ENCODE results near the gene LRRC4B. TPM values are rescaled to one million over a fixed set of nuclear protein-coding genes. Genes with fewer than 3 reads are reported as not detected.

The LRRC4B gene
- polyA plus RNA-seq, 1 donor (not counting 4 experiments of a cell fraction or from before 2014, with no cell fraction given) = not detected

DNA sequence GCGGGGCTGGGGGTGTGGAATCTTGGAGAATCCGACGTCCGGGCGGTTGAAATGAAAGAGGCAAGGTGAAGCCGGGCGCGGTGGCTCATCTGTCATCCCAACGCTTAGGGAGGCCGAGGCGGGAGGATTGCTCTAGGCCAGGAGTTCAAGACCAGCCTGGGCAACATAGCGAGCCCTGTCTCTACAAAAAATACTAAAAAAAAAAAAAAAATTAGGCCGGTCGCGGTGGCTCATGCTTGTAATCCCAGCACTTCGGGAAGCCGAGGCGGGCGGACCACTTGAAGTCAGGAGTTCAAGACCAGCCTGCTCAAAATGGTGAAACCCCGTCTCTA is 91.4 kb downstream of the LRRC4B start:
- Histone ChIP-seq H3K36me3 (ENCODE audit: control insufficient read depth in 2 of 2, extremely low read depth in 1 of 2, insufficient read depth in 2 of 2, low read length in 2 of 2) (peaks cover 7 to 16% of the 10 kb centered on the region in 2 experiments), H3K9me1 (ENCODE audit: control insufficient read depth, extremely low read depth, insufficient read depth, low read length) (peaks cover 2% of the 10 kb centered on the region), H3K9ac (ENCODE audit: control insufficient read depth, extremely low read depth, insufficient read depth, low read length) (peak overlapping the region; percentile 85), H3K4me2 (ENCODE audit: control insufficient read depth, extremely low read depth, insufficient read depth, low read depth, low read length) (peak overlapping the region; percentile 74), H3K27ac (ENCODE audit: control insufficient read depth, insufficient read depth, low read length) (no peak overlapping the region), H2AFZ (ENCODE audit: control insufficient read depth, low read length) (no peak overlapping the region), H3K4me3 (ENCODE audit: control insufficient read depth in 2 of 3, extremely low read depth in 1 of 3, insufficient read depth in 2 of 3, low read depth in 1 of 3, low read length in 3 of 3) (peak overlapping the region; percentile 85 to 94 (median 93)), H3K9me3 (ENCODE audit: control insufficient read depth, low read depth, low read length) (no peaks in the 10 kb centered on the region), H3K27me3 (ENCODE audit: control insufficient read depth, extremely low read depth, insufficient read depth, low read length) (no peaks in the 10 kb centered on the region), H3K4me1 (ENCODE audit: control insufficient read depth, extremely low read depth, insufficient read depth, low read length) (peaks cover 6% of the 10 kb centered on the region), H3K79me2 (ENCODE audit: control insufficient read depth, insufficient read depth, low read length) (peaks cover 19% of the 10 kb centered on the region), H4K20me1 (ENCODE audit: control insufficient read depth, extremely low read depth, insufficient read depth, low read length) (peaks cover 6% of the 10 kb centered on the region)
- no peak for FAIRE-seq
- dilution Hi-C loops (cut with MboI; ENCODE audit: extremely low pct_ligation_motif_present, low sequenced_read_pairs) = no loop called here
- no peak for DNase-seq (ENCODE audit: low read depth, low spot score)
- no peak for TF ChIP-seq EZH2 (IDR thresholded peaks at IDR 0.05; ENCODE audit: low read length)
- TF ChIP-seq, protein P1, sequence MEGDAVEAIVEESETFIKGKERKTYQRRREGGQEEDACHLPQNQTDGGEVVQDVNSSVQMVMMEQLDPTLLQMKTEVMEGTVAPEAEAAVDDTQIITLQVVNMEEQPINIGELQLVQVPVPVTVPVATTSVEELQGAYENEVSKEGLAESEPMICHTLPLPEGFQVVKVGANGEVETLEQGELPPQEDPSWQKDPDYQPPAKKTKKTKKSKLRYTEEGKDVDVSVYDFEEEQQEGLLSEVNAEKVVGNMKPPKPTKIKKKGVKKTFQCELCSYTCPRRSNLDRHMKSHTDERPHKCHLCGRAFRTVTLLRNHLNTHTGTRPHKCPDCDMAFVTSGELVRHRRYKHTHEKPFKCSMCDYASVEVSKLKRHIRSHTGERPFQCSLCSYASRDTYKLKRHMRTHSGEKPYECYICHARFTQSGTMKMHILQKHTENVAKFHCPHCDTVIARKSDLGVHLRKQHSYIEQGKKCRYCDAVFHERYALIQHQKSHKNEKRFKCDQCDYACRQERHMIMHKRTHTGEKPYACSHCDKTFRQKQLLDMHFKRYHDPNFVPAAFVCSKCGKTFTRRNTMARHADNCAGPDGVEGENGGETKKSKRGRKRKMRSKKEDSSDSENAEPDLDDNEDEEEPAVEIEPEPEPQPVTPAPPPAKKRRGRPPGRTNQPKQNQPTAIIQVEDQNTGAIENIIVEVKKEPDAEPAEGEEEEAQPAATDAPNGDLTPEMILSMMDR (optimal IDR thresholded peaks at IDR 0.05 in 1 of 3, IDR thresholded peaks at IDR 0.05 in 1 of 3, conservative IDR thresholded peaks at IDR 0.05 in 1 of 3; ENCODE audit: extremely low read depth in 1 of 3, insufficient read depth in 2 of 3, low read length in 3 of 3) = no peak

DNA sequence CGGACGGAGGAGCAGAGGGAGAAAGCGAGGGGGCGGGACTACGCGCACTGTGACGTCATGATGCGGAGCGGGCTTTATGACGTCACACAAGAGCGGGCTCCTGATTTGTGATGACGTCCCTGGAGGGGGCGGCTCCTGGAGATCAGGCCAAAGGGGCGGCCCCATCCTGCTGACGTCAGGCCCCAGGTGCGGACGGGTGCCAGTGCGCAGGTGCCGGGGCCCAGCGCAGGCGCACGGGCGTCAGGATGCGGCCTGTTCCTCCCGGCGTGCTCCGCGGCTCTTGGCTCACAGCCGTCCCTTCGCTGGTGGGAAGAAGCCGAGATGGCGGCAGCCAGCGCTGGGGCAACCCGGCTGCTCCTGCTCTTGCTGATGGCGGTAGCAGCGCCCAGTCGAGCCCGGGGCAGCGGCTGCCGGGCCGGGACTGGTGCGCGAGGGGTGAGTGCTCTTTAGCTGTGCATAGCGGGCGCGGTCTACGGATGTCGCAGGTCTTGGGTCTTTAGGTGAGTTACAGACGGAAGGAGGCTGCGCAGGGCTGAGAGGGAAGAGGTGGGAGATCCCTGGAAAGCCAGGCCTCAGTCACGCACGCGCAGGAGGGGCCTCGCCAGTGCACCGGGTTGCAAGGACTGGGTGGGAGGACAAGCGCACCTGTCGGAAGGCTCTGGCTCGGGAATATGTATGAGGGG is 91.9 kb downstream of the LRRC4B start, which contains the start of the genes EMC10 and GARIN5A:
TSS of gene EMC10 (plus strand) at position 284 of the 683 bp plus-strand sequence. CDS start at position 322, 38 bp downstream.
TSS of gene GARIN5A (minus strand) at position 625 of the 683 bp plus-strand sequence. CDS start at position 165, 460 bp downstream.
- no peak for FAIRE-seq
- no peaks in the 10 kb centered on the region for H3K9me3 ChIP-seq (ENCODE audit: control insufficient read depth, low read depth, low read length)
- H2AFZ ChIP-seq (ENCODE audit: control insufficient read depth, low read length) = peak within 1 kb of the TSS; percentile 97
- H4K20me1 ChIP-seq (ENCODE audit: control insufficient read depth, extremely low read depth, insufficient read depth, low read length) = peaks cover 6% of the 10 kb centered on the region
- peak within 1 kb of the TSS; percentile 74 for H3K4me2 ChIP-seq (ENCODE audit: control insufficient read depth, extremely low read depth, insufficient read depth, low read depth, low read length)
- H3K9ac ChIP-seq (ENCODE audit: control insufficient read depth, extremely low read depth, insufficient read depth, low read length) = peak within 1 kb of the TSS; percentile 85
- dilution Hi-C loops (cut with MboI; ENCODE audit: extremely low pct_ligation_motif_present, low sequenced_read_pairs) = no loop called here
- peak; percentile 72 for DNase-seq (ENCODE audit: low read depth, low spot score)
- peaks cover 19% of the 10 kb centered on the region for H3K79me2 ChIP-seq (ENCODE audit: control insufficient read depth, insufficient read depth, low read length)
- H3K9me1 ChIP-seq (ENCODE audit: control insufficient read depth, extremely low read depth, insufficient read depth, low read length) = peaks cover 2% of the 10 kb centered on the region
- H3K27ac ChIP-seq (ENCODE audit: control insufficient read depth, insufficient read depth, low read length) = peak within 1 kb of the TSS; percentile 67
- H3K4me3 ChIP-seq (ENCODE audit: control insufficient read depth in 2 of 3, extremely low read depth in 1 of 3, insufficient read depth in 2 of 3, low read depth in 1 of 3, low read length in 3 of 3) = peak within 1 kb of the TSS; percentile 85 to 94 (median 93)
- H3K36me3 ChIP-seq (ENCODE audit: control insufficient read depth in 2 of 2, extremely low read depth in 1 of 2, insufficient read depth in 2 of 2, low read length in 2 of 2) = peaks cover 7 to 16% of the 10 kb centered on the region in 2 experiments
- H3K27me3 ChIP-seq (ENCODE audit: control insufficient read depth, extremely low read depth, insufficient read depth, low read length) = no peaks in the 10 kb centered on the region
- TF ChIP-seq EZH2 (IDR thresholded peaks at IDR 0.05; ENCODE audit: low read length) = no peak
- TF ChIP-seq, protein P1 (optimal IDR thresholded peaks at IDR 0.05 in 1 of 3, IDR thresholded peaks at IDR 0.05 in 1 of 3, conservative IDR thresholded peaks at IDR 0.05 in 1 of 3; ENCODE audit: extremely low read depth in 1 of 3, insufficient read depth in 2 of 3, low read length in 3 of 3) = no peak
- peaks cover 6% of the 10 kb centered on the region for H3K4me1 ChIP-seq (ENCODE audit: control insufficient read depth, extremely low read depth, insufficient read depth, low read length)
